ENCODE data around the gene CDK18. TPM values are rescaled to one million over a fixed set of nuclear protein-coding genes. Genes with fewer than 3 reads are reported as not detected.

Gene CDK18
- total and polyA plus RNA-seq, 2 of the 8 experiments (the other 6 are each of a cell fraction or from before 2014, with no cell fraction given): 31.2 to 44.0 TPM

DNA sequence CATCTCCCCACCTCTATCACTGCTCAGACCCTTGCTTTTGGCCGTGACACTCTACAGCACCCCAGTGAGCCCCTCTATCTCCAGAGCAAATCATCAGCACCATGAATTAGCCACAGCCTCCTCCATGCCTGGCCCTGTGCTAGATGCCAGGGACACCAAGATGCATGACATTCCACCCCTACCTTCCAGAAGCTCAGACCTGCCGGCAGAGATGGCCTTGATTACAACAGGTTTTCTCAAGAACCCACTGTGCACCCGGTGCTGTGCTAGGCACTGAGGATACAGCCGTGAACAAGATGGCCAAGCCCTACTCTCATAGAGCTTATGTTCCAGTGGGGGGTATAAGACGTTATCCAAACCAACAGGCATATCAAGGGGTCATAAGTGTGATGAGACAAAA, 30.6 kb downstream of the CDK18 start:
- TF ChIP-seq, protein P1, sequence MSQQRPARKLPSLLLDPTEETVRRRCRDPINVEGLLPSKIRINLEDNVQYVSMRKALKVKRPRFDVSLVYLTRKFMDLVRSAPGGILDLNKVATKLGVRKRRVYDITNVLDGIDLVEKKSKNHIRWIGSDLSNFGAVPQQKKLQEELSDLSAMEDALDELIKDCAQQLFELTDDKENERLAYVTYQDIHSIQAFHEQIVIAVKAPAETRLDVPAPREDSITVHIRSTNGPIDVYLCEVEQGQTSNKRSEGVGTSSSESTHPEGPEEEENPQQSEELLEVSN (IDR thresholded peaks at IDR 0.05): no peak
- no peak for TF ChIP-seq NANOG (IDR thresholded peaks at IDR 0.05; ENCODE audit: insufficient read depth, low read depth, low read length, poor library complexity, severe bottlenecking)
- no peak for TF ChIP-seq SUZ12 (IDR thresholded peaks at IDR 0.05; ENCODE audit: low read length)
- no peak for TF ChIP-seq NRF1 (IDR thresholded peaks at IDR 0.05; ENCODE audit: low read depth, low read length)
- ChIA-PET CTCF (ENCODE audit: partially characterized antibody) (interaction anchor here (0.7 to 47.3 kb wide), 15 partner anchors 9 to 528 kb away, joined by 3 to 1626 read pairs (median 4); partner anchors contain the start of gene CDK18), POLR2A (ENCODE audit: partially characterized antibody) (interaction anchor here (0.9 to 3.4 kb wide), 6 partner anchors 9 to 60 kb away, joined by 3 to 27 read pairs (median 4); no protein-coding TSS in a partner anchor)
- Histone ChIP-seq H3K9me3 (ENCODE audit: insufficient read depth in 2 of 2, low read depth in 1 of 2, low read length in 1 of 2) (no peaks in the 10 kb centered on the region), H4K20me1 (replicated peaks in 1 of 2; ENCODE audit: control insufficient read depth in 1 of 2, insufficient read depth in 2 of 2, low read length in 2 of 2) (peaks cover 3 to 6% of the 10 kb centered on the region in 2 experiments), H3K36me3 (ENCODE audit: control insufficient read depth in 2 of 4, insufficient read depth in 4 of 4, low read length in 3 of 4) (peaks cover 0 to 8% (median 5%) of the 10 kb centered on the region in 4 experiments; a peak in 5 of 8 replicates), H4K8ac (ENCODE audit: extremely low read depth, insufficient read depth, low read length) (peak overlapping the region; percentile 17; the same call in 1 of the 2 replicates), H2AFZ (ENCODE audit: low read length) (no peak overlapping the region), H3K79me2 (ENCODE audit: control insufficient read depth in 1 of 2, insufficient read depth in 2 of 2, low read length in 2 of 2) (no peaks in the 10 kb centered on the region), H4K91ac (replicated peaks; ENCODE audit: insufficient read length, low read length) (no peak overlapping the region), H2AK5ac (ENCODE audit: low read depth, low read length) (no peak overlapping the region), H3K4ac (replicated peaks; ENCODE audit: insufficient read length, low read depth, low read length) (no peak overlapping the region), H3K4me2 (ENCODE audit: insufficient read depth in 1 of 2, low read depth in 2 of 2, low read length in 2 of 2) (no peak overlapping the region), H2BK5ac (ENCODE audit: low read depth, low read length) (no peak overlapping the region), H3K18ac (ENCODE audit: extremely low read depth, low read length) (no peak overlapping the region), H3K9ac (replicated peaks in 1 of 4; ENCODE audit: extremely low read depth in 1 of 4, low read depth in 3 of 4, low read length in 3 of 4) (no peak overlapping the region), H2BK12ac (ENCODE audit: low read depth, low read length) (no peak overlapping the region), H3K4me3 (ENCODE audit: extremely low read depth in 1 of 4, insufficient read depth in 2 of 4, low read depth in 3 of 4, low read length in 4 of 4) (no peak overlapping the region), H3K23ac (ENCODE audit: insufficient read length) (no peak overlapping the region), H2BK120ac (replicated peaks; ENCODE audit: low read depth, low read length) (no peak overlapping the region), H2BK20ac (ENCODE audit: low read length) (no peak overlapping the region), H3K56ac (replicated peaks; ENCODE audit: insufficient read length, low read depth, low read length) (no peak overlapping the region), H3K79me1 (ENCODE audit: low read depth, low read length) (no peaks in the 10 kb centered on the region), H2BK15ac (ENCODE audit: low read length) (no peak overlapping the region), H3K14ac (ENCODE audit: insufficient read length) (no peak overlapping the region), H3K4me1 (replicated peaks in 1 of 4; ENCODE audit: control insufficient read depth in 3 of 4, insufficient read depth in 4 of 4, low read length in 3 of 4) (no peaks in the 10 kb centered on the region; a peak in 2 of 7 replicates), H4K5ac (ENCODE audit: insufficient read length, low read depth, low read length) (no peak overlapping the region), H3K27me3 (replicated peaks in 1 of 4; ENCODE audit: control insufficient read depth in 3 of 4, extremely low read depth in 1 of 4, insufficient read depth in 3 of 4, low read length in 3 of 4) (peaks cover 0 to 15% (median 7%) of the 10 kb centered on the region in 4 experiments; a peak in 6 of 7 replicates), H3K23me2 (ENCODE audit: low read depth, low read length) (no peaks in the 10 kb centered on the region), H3K27ac (ENCODE audit: low read depth, low read length) (no peak overlapping the region)
- DNase-seq (ENCODE audit: low read depth in 1 of 2, low spot score in 2 of 2) (no peak), FAIRE-seq (no peak)
- WGBS, 2 experiments (ENCODE audit: extremely low coverage in 1 of 2, insufficient coverage in 1 of 2, insufficient read length in 1 of 2, insufficient replicate concordance in 2 of 2, low coverage in 1 of 2, low lambda C conversion rate in 2 of 2, missing lambda C conversion rate in 1 of 2): 81% methylated on average over 5 of the region's 5 CpGs; no CpG with 5 or more reads in 1 of the 2 experiments
